Body of pancreas (tissue), 4 donors: ENCODE results near the gene ACACA. TPM values are rescaled to one million over a fixed set of nuclear protein-coding genes. Genes with fewer than 3 reads are reported as not detected.

ENCODE experiments used
- ATAC-seq: fragments of 150-250 bp; one replicate; pipeline ENCODE4 v1.9.1; 2016
- DNase-seq, 4 donors: peaks; one replicate each; pipeline ENCODE4 v3.0.0-alpha.2; 2019
- H3K27ac ChIP-seq, 4 donors: fragments of 200-600 bp; sonication (generic); 1 replicate in 3 of 4; 2 replicates in 1 of 4; pipeline versions ENCODE4 v1.5.1 to v1.6.1; 2016 to 2019; ENCODE audit warnings: mild to moderate bottlenecking in 1 of 4, mixed read lengths in 1 of 4, moderate library complexity in 1 of 4
- H3K27me3 ChIP-seq, 2 donors: fragments of 200-600 bp; sonication (generic); one replicate each; pipeline ENCODE4 v1.6.0; 2016; ENCODE audit warnings: mild to moderate bottlenecking in 1 of 2
- H3K36me3 ChIP-seq, 2 donors: fragments of 200-600 bp; sonication (generic); replicated peaks in 1 of 2; 2 replicates each; pipeline ENCODE4 v1.5.1; 2016; ENCODE audit warnings: low read depth in 2 of 2; ENCODE audit not compliant: insufficient read depth in 1 of 2
- H3K4me1 ChIP-seq: fragments of 200-600 bp; sonication (generic); one replicate; pipeline ENCODE4 v1.6.0; 2016
- H3K4me3 ChIP-seq, 2 donors: fragments of 200-600 bp; sonication (generic); 1 replicate in 1 of 2; 2 replicates in 1 of 2; pipeline ENCODE4 v1.5.1; 2016 to 2019
- H3K9me3 ChIP-seq, 3 donors: fragments of 200-600 bp; sonication (generic); 1 replicate in 2 of 3; 2 replicates in 1 of 3; pipeline ENCODE4 v1.5.1; 2016
- POLR2A ChIP-seq, 3 donors: fragments of 450-650 bp; IDR thresholded peaks; one replicate each; pipeline ENCODE4 v1.6.1; 2016; ENCODE audit warnings: antibody characterized with exemption in 3 of 3, mild to moderate bottlenecking in 2 of 3
- WGBS, 2 donors: methylation state at CpG; one replicate each; pipeline ENCODE4 v1.1.5; 2017; 5-methylcytosine and 5-hydroxymethylcytosine counted together
- intact Hi-C: fragments of 100-400 bp; cut with DNase I; formaldehyde crosslinking; loops from one replicate; pipeline ENCODE4 v1.15.1; 2023
- total RNA-seq, 2 donors: library from RNA; depleted of rRNA; stranded (reverse); fragments of >200 nt; gene quantifications; one replicate each; pipeline ENCODE4 v1.1.0, GENCODE V29; 2016
- TF ChIP-seq, protein P1 (sequence below), 7 experiments: fragments of 450-650 bp in 4 of 7; fragments of 200-600 bp in 3 of 7; sonication (generic) in 3 of 7; IDR thresholded peaks; one replicate each; pipeline ENCODE4 v1.5.1; 2016 to 2019; ENCODE audit warnings: antibody characterized with exemption in 7 of 7

The ACACA gene
- total RNA-seq, 2 donors from 2014 or later, result 9.1 to 49.1 TPM

DNA sequence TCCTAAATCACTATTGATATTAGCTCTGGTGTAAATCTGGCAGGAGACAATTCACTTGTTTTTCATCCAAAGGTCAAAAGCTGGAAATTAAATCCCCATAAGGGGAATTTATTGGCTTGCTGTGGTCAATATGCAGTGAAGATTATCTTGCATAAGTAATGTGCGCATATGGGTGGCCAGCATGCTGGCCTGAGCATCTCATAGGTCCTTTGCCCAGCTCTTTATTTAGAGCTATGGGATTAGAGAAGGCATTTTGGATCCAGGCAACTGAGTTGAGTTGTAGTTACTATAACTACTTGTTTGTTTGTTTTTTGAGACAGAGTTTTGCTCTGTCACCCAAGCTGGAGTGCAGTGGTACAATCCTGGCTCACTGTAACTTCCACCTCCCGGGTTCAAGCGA is 347.1 kb downstream of the ACACA start:
- Histone ChIP-seq H3K9me3 (no peaks in the 10 kb centered on the region), H3K36me3 (peaks cover 0 to 10% of the 10 kb centered on the region in 2 donors), H3K4me1 (no peaks in the 10 kb centered on the region), H3K27me3 (no peaks in the 10 kb centered on the region), H3K27ac (no peak overlapping the region), H3K4me3 (no peak overlapping the region)
- intact Hi-C loops, result no loop called here
- TF ChIP-seq POLR2A (IDR thresholded peaks at IDR 0.05), result no peak
- TF ChIP-seq, protein P1, sequence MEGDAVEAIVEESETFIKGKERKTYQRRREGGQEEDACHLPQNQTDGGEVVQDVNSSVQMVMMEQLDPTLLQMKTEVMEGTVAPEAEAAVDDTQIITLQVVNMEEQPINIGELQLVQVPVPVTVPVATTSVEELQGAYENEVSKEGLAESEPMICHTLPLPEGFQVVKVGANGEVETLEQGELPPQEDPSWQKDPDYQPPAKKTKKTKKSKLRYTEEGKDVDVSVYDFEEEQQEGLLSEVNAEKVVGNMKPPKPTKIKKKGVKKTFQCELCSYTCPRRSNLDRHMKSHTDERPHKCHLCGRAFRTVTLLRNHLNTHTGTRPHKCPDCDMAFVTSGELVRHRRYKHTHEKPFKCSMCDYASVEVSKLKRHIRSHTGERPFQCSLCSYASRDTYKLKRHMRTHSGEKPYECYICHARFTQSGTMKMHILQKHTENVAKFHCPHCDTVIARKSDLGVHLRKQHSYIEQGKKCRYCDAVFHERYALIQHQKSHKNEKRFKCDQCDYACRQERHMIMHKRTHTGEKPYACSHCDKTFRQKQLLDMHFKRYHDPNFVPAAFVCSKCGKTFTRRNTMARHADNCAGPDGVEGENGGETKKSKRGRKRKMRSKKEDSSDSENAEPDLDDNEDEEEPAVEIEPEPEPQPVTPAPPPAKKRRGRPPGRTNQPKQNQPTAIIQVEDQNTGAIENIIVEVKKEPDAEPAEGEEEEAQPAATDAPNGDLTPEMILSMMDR (IDR thresholded peaks at IDR 0.05), result no peak
- 92 to 97% methylated on average over 3 of the region's 3 CpGs for WGBS, 2 donors
- ATAC-seq (no peak), DNase-seq (no peak)

DNA sequence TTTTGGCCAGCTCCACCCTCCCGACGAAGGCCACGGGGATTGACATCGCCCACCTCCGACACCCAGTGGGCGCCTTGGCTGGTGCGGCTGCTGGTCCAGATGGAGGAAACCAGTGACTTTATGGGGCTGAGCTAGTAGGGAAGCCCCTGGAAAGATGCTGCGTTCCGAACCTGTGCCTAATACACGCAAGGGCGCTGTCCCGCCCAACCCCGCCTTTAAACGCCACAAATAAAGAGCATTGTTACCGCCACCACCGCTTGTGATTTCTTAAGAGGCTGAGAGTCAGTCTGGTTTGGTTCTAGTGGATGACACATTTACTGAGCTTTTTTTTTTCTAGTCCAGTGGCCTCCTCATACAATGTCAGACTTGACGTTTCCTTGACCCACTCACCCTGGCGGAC is 350.0 kb downstream of the ACACA start:
- WGBS, 2 donors, result 95 to 97% methylated on average over 18 of the region's 18 CpGs
- ATAC-seq, result no peak
- intact Hi-C loops, result no loop called here

DNA sequence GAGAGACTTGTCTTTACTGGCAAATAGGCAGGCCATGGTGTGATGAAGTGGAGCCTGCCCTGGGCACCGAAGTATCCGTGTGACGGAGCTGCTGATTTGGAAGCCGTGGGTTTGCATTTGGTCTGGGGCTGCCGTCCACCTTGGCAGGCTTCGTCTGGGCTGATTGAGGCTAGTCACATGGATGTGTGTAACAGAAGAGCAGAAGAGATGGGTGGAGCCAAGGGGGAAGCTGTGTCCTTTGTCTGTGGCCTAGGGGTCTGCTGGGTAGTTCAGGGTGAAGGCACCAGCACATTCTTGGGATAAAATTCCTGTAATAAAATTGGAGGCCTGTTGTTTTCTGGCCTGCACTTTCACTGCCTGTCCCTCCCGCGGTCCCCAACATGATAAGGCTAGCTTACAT is 351.7 kb downstream of the ACACA start:
- intact Hi-C loops, result no loop called here

More for the DNA sequence above, 350.0 kb downstream of the ACACA start:
- DNase-seq, result no peak
- Histone ChIP-seq H3K27ac (no peak overlapping the region), H3K4me3 (no peak overlapping the region), H3K9me3 (no peaks in the 10 kb centered on the region), H3K36me3 (peaks cover 0 to 10% of the 10 kb centered on the region in 2 donors), H3K27me3 (no peaks in the 10 kb centered on the region), H3K4me1 (no peaks in the 10 kb centered on the region)
- TF ChIP-seq, protein P1 (IDR thresholded peaks at IDR 0.05), result no peak

DNA sequence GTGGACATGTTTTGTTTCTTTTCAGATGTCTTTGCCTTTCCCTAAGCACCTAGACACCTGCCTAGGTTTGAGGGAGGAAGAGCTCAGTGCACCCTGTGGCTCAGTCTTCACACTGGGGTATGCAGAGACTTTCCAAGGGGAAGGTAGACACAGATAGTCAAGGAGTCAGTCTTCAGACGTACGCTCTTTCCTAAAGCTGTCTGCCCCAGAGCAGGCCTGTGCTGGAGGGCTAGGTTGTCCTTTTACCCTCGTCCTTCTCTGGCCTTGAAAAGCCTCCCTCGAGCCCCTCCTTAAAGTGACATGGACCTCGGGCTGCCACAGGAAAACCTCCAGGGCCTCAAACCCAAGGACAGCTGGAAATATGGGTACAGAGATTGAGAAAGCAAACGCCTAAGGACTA is 354.2 kb downstream of the ACACA start:
- ATAC-seq (no peak), DNase-seq (no peak)
- Histone ChIP-seq H3K4me3 (no peak overlapping the region), H3K9me3 (no peaks in the 10 kb centered on the region), H3K4me1 (no peaks in the 10 kb centered on the region), H3K36me3 (peaks cover 0 to 8% of the 10 kb centered on the region in 2 donors), H3K27me3 (no peaks in the 10 kb centered on the region), H3K27ac (no peak overlapping the region)
- intact Hi-C loops, result no loop called here
- no peak for TF ChIP-seq POLR2A (IDR thresholded peaks at IDR 0.05)
- TF ChIP-seq, protein P1 (IDR thresholded peaks at IDR 0.05), result no peak
- WGBS, 2 donors, result 78 to 85% methylated on average over 6 of the region's 6 CpGs

More for the DNA sequence above, 351.7 kb downstream of the ACACA start:
- Histone ChIP-seq H3K9me3 (no peaks in the 10 kb centered on the region), H3K4me1 (no peaks in the 10 kb centered on the region), H3K27me3 (no peaks in the 10 kb centered on the region), H3K27ac (no peak overlapping the region), H3K36me3 (peaks cover 0 to 10% of the 10 kb centered on the region in 2 donors), H3K4me3 (no peak overlapping the region)
- ATAC-seq, result no peak
- no peak for DNase-seq
- WGBS, 2 donors, result 92 to 95% methylated on average over 8 of the region's 8 CpGs
- TF ChIP-seq, protein P1 (IDR thresholded peaks at IDR 0.05), result no peak
- TF ChIP-seq POLR2A (IDR thresholded peaks at IDR 0.05), result no peak

DNA sequence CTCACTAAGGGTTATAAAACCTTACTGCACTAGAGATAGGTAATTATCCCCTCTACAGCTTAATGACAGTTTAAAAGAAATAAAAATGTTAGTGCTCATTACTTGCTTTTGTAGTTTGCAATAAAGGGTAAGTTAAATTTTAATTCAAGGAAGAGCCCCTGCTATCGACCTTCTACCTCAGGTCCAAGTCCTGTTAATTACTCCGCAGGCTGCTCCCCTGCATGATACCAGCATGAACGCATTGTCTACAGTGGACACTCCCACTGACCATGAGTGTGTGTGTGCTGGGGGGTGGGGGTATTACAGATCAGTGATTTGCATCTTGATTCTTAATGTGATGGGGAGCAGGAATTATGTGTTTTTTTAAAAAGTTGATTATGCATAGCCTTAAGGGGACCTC is 354.8 kb downstream of the ACACA start:
- H3K4me3 ChIP-seq, result no peak overlapping the region
- WGBS, 2 donors, result 78% methylated on average over 3 of the region's 3 CpGs
- no peak overlapping the region for H3K27ac ChIP-seq
- no peak for TF ChIP-seq POLR2A (IDR thresholded peaks at IDR 0.05)
- TF ChIP-seq, protein P1 (IDR thresholded peaks at IDR 0.05), result no peak
- no peaks in the 10 kb centered on the region for H3K27me3 ChIP-seq
- peaks cover 0 to 7% of the 10 kb centered on the region in 2 donors for H3K36me3 ChIP-seq
- intact Hi-C loops, result no loop called here
- no peaks in the 10 kb centered on the region for H3K9me3 ChIP-seq
- DNase-seq (no peak), ATAC-seq (no peak)
- no peaks in the 10 kb centered on the region for H3K4me1 ChIP-seq
